Measurements from ENCODE around the gene GSDMA.

GRCh38 chr17:39951924-39952679 lies 10.7 kb upstream of the GSDMA start:
- TF ChIP-seq CTCF (IDR thresholded peaks at IDR 0.05) (no peak), POLR2A (IDR thresholded peaks at IDR 0.05; ENCODE audit: low read depth) (no peak), POLR2AphosphoS5 (IDR thresholded peaks at IDR 0.05) (no peak)
